Endothelial cell of umbilical vein (primary cell): ENCODE data around the gene ILKAP. TPM values are rescaled to one million over a fixed set of nuclear protein-coding genes. Genes with fewer than 3 reads are reported as not detected.
A peak's percentile ranks its signal among the peaks of the same experiment; 100 is the strongest.

Experiments
- BruUV-seq: library from RNA; stranded (reverse); fragments of 400-500 nt; replicated peaks from 2 replicates; lab custom pipeline; 2021; lab: Mats Ljungman, UMichigan
- CTCF ChIA-PET: fragments of 300-600, 350-600 bp; sonication (Branson Sonifier 250); formaldehyde crosslinking; loops from one replicate; lab custom pipeline; 2021; ENCODE audit warnings: antibody characterized with exemption, inconsistent platforms; lab: Charles Lee
- POLR2A ChIA-PET: fragments of 300-600, 350-600 bp; sonication (Branson Sonifier 250); formaldehyde crosslinking; loops from one replicate; lab custom pipeline; 2021; ENCODE audit warnings: antibody characterized with exemption, inconsistent platforms; lab: Charles Lee
- DNase-seq: peaks from one replicate; pipeline ENCODE4 v3.0.0-alpha.2; 2011; ENCODE audit warnings: low read depth, low spot score
- FAIRE-seq: peaks from 2 replicates; lab custom pipeline; 2011; peaks lifted over from hg19 to GRCh38; lab: Jason Lieb, UNC
- H2AFZ ChIP-seq: 2 replicates; pipeline ENCODE4 v1.6.0; 2012; ENCODE audit warnings: low read depth, low read length, control low read depth, inconsistent platforms
- H3K27ac ChIP-seq: 2 replicates; pipeline ENCODE4 v1.5.1; 2011; ENCODE audit warnings: low read depth, mild to moderate bottlenecking, control low read depth, low read length, moderate library complexity; ENCODE audit not compliant: insufficient read depth
- H3K27me3 ChIP-seq, 2 experiments: 2 replicates each; pipeline versions ENCODE4 v1.6.0 to v1.6.1; 2011; ENCODE audit warnings: low read length in 2 of 2, mixed read lengths in 1 of 2; ENCODE audit not compliant: control insufficient read depth in 2 of 2, insufficient read depth in 2 of 2
- H3K36me3 ChIP-seq, 2 experiments: 2 replicates in 1 of 2; 3 replicates in 1 of 2; pipeline ENCODE4 v1.5.1; 2011; ENCODE audit warnings: low read length in 2 of 2, mild to moderate bottlenecking in 1 of 2, moderate library complexity in 1 of 2; ENCODE audit not compliant: control insufficient read depth in 2 of 2, insufficient read depth in 2 of 2; ENCODE audit errors: extremely low read depth in 1 of 2
- H3K4me1 ChIP-seq: 3 replicates; pipeline ENCODE4 v1.5.1; 2011; ENCODE audit warnings: mild to moderate bottlenecking, low read length; ENCODE audit not compliant: control insufficient read depth, insufficient read depth; ENCODE audit errors: extremely low read depth
- H3K4me2 ChIP-seq: 2 replicates; pipeline ENCODE4 v1.6.1; 2011; ENCODE audit warnings: low read length, control low read depth, mixed read lengths; ENCODE audit not compliant: insufficient read depth
- H3K4me3 ChIP-seq, 3 experiments: fragments of 200-600 bp in 1 of 3; sonication (generic), shearing (Covaris generic) in 1 of 3; replicated peaks in 1 of 3; 2 replicates each; pipeline ENCODE4 v1.5.1; 2011 to 2016; ENCODE audit warnings: control low read depth in 3 of 3, low read length in 3 of 3, mild to moderate bottlenecking in 2 of 3, inconsistent platforms in 1 of 3, low read depth in 1 of 3, moderate library complexity in 1 of 3; ENCODE audit not compliant: insufficient read depth in 1 of 3
- H3K79me2 ChIP-seq: 2 replicates; pipeline ENCODE4 v1.6.0; 2012; ENCODE audit warnings: low read length, inconsistent platforms; ENCODE audit not compliant: control insufficient read depth, insufficient read depth
- H3K9ac ChIP-seq: replicated peaks from 2 replicates; pipeline ENCODE3; 2011; ENCODE audit warnings: low read length, control low read depth; ENCODE audit not compliant: insufficient read depth; ENCODE audit errors: extremely low read depth
- H3K9me1 ChIP-seq: replicated peaks from 3 replicates; pipeline ENCODE4 v1.6.0; 2011; ENCODE audit warnings: mild to moderate bottlenecking, low read length; ENCODE audit not compliant: control insufficient read depth, insufficient read depth; ENCODE audit errors: extremely low read depth
- H3K9me3 ChIP-seq: replicated peaks from 2 replicates; pipeline ENCODE4 v1.5.1; 2012; ENCODE audit warnings: low read length, inconsistent platforms; ENCODE audit not compliant: control insufficient read depth, insufficient read depth
- H4K20me1 ChIP-seq: replicated peaks from 2 replicates; pipeline ENCODE3; 2011; ENCODE audit warnings: mild to moderate bottlenecking, low read length; ENCODE audit not compliant: control insufficient read depth, insufficient read depth; ENCODE audit errors: extremely low read depth
- CTCF ChIP-seq, 2 donors: IDR thresholded peaks; 1 replicate in 1 of 2; 2 replicates in 1 of 2; pipeline ENCODE4 v1.5.1; 2011; ENCODE audit warnings: low read length in 2 of 2, mild to moderate bottlenecking in 2 of 2, moderate library complexity in 2 of 2, control low read depth in 1 of 2, inconsistent platforms in 1 of 2, low read depth in 1 of 2; ENCODE audit not compliant: insufficient read depth in 1 of 2; ENCODE audit errors: extremely low read depth in 1 of 2
- EZH2 ChIP-seq: IDR thresholded peaks from 2 replicates; pipeline ENCODE4 v1.6.1; 2012; ENCODE audit warnings: borderline replicate concordance, low read depth, mild to moderate bottlenecking, moderate library complexity, low read length, inconsistent platforms; ENCODE audit not compliant: severe bottlenecking
- FOS ChIP-seq: IDR thresholded peaks from 2 replicates; pipeline ENCODE4 v1.6.1; 2011; ENCODE audit warnings: mild to moderate bottlenecking, low read length, moderate library complexity, borderline replicate concordance; ENCODE audit not compliant: insufficient read depth
- GATA2 ChIP-seq: IDR thresholded peaks from 2 replicates; pipeline ENCODE4 v1.7.0; 2011; ENCODE audit warnings: low read depth, mild to moderate bottlenecking, moderate library complexity, mixed read lengths, low read length; ENCODE audit not compliant: insufficient read length, insufficient read depth
- JUN ChIP-seq: IDR thresholded peaks from 2 replicates; pipeline ENCODE4 v1.6.1; 2011; ENCODE audit warnings: borderline replicate concordance, low read depth; ENCODE audit not compliant: insufficient read length, insufficient read depth
- MAX ChIP-seq: IDR thresholded peaks from 2 replicates; pipeline ENCODE4 v1.6.1; 2011; ENCODE audit not compliant: insufficient read depth, insufficient read length
- MYC ChIP-seq: IDR thresholded peaks from one replicate; pipeline ENCODE4 v1.6.1; 2011; ENCODE audit warnings: mild to moderate bottlenecking, low read depth, low read length
- POLR2A ChIP-seq: IDR thresholded peaks from 2 replicates; pipeline ENCODE4 v1.6.1; 2012; ENCODE audit warnings: low read depth, mild to moderate bottlenecking, control low read depth, low read length
- POLR2AphosphoS5 ChIP-seq: IDR thresholded peaks from 2 replicates; pipeline ENCODE4 v1.6.1; 2012; ENCODE audit warnings: low read depth, mild to moderate bottlenecking, control low read depth, low read length, moderate library complexity; ENCODE audit not compliant: insufficient read depth
- dilution Hi-C: fragments of 300-500 bp; cut with MboI; formaldehyde crosslinking; loops from one replicate; pipeline ENCODE4 v1.15.0; 2019; ENCODE audit warnings: low sequenced_read_pairs; ENCODE audit not compliant: extremely low pct_ligation_motif_present
- intact Hi-C: fragments of 100-400 bp; cut with micrococcal nuclease; formaldehyde crosslinking; loops from one replicate; pipeline ENCODE4 v1.10.0; 2022
- polyA plus RNA-seq, 4 experiments: library from polyadenylated mRNA; depleted of rRNA in 3 of 4; stranded (reverse) in 3 of 4; unstranded in 1 of 4; fragments of >200 nt; gene quantifications; 2 replicates each; pipeline versions ENCODE4 v1.2.1 to v1.2.3, GENCODE V29; 2011 to 2012; ENCODE audit warnings: missing spikeins in 1 of 4
- total RNA-seq: library from RNA; stranded (reverse); gene quantifications from 2 replicates; pipeline ENCODE4 v1.2.3, GENCODE V29; 2021

ILKAP gene
- total and polyA plus RNA-seq, 2 donors (not counting 3 experiments of a cell fraction or from before 2014, with no cell fraction given), result 49.2 to 49.8 TPM

- Histone ChIP-seq H4K20me1 (no peaks in the 10 kb centered on the region), H3K9me3 (no peaks in the 10 kb centered on the region), H2AFZ (no peak overlapping the region), H3K27ac (peak overlapping the region; percentile 89), H3K4me1 (peaks cover 29% of the 10 kb centered on the region), H3K9ac (peak overlapping the region; percentile 33), H3K79me2 (no peaks in the 10 kb centered on the region), H3K36me3 (peaks cover 8 to 13% of the 10 kb centered on the region in 2 experiments), H3K9me1 (no peaks in the 10 kb centered on the region), H3K4me2 (no peak overlapping the region), H3K4me3 (no peak overlapping the region), H3K27me3 (peaks cover 1 to 7% of the 10 kb centered on the region in 2 experiments)
- intact Hi-C loops (loop anchor here (1.0 kb wide), 1 partner anchor 35 kb away; the partner anchor contains the start of gene ILKAP), dilution Hi-C loops (no loop called here)
- BruUV-seq, result no TSS peak
- ChIA-PET CTCF (interaction anchor here (1.3 kb wide), 1 partner anchor 9 kb away, joined by 4 read pairs; the partner anchor contains the start of gene ERFE), POLR2A (no interaction called here)
- FAIRE-seq (no peak), DNase-seq (no peak)
- no peak for TF ChIP-seq CTCF (IDR thresholded peaks at IDR 0.05; ENCODE audit: extremely low read depth in 1 of 2, insufficient read depth in 1 of 2, low read depth in 1 of 2, low read length in 2 of 2)
- TF ChIP-seq MYC, result no peak
- no peak for TF ChIP-seq POLR2A
- TF ChIP-seq FOS, result no peak
- no peak for TF ChIP-seq EZH2
- no peak for TF ChIP-seq GATA2
- TF ChIP-seq JUN, result no peak
- no peak for TF ChIP-seq MAX
- TF ChIP-seq POLR2AphosphoS5, result no peak
Measured at GRCh38 chr2:238168196-238169047, 35.1 kb downstream of the ILKAP start.
